HEK293 (cell line): ENCODE results near the gene SF3B4.
A peak's percentile ranks its signal among the peaks of the same experiment; 100 is the strongest.

ENCODE experiments used
- OVOL3 ChIP-seq: fragments of 450-650 bp; formaldehyde crosslinking; IDR thresholded peaks from 2 replicates; pipeline ENCODE4 v1.5.1; 2016; ENCODE audit warnings: missing biosample characterization, missing genetic modification characterization
- SP7 ChIP-seq: fragments of 450-650 bp; formaldehyde crosslinking; IDR thresholded peaks from 2 replicates; pipeline ENCODE4 v1.5.1; 2016; ENCODE audit warnings: missing biosample characterization, missing genetic modification characterization
- ZBTB8A ChIP-seq: fragments of 450-650 bp; formaldehyde crosslinking; IDR thresholded peaks from 2 replicates; pipeline ENCODE4 v1.5.1; 2016; ENCODE audit warnings: missing biosample characterization, missing genetic modification characterization
- ZFP37 ChIP-seq: fragments of 450-650 bp; formaldehyde crosslinking; IDR thresholded peaks from 2 replicates; pipeline ENCODE4 v1.5.1; 2016; ENCODE audit warnings: missing biosample characterization, missing genetic modification characterization
- ZNF114 ChIP-seq: fragments of 450-650 bp; formaldehyde crosslinking; IDR thresholded peaks from 2 replicates; pipeline ENCODE4 v1.5.0; 2017; ENCODE audit warnings: missing biosample characterization, missing genetic modification characterization
- ZNF138 ChIP-seq: fragments of 450-650 bp; formaldehyde crosslinking; IDR thresholded peaks from 2 replicates; pipeline ENCODE4 v1.5.1; 2016; ENCODE audit warnings: missing biosample characterization, missing genetic modification characterization, borderline replicate concordance
- ZNF239 ChIP-seq: fragments of 450-650 bp; formaldehyde crosslinking; IDR thresholded peaks from 2 replicates; pipeline ENCODE4 v1.5.1; 2016; ENCODE audit warnings: missing biosample characterization, missing genetic modification characterization
- ZNF311 ChIP-seq: fragments of 450-650 bp; formaldehyde crosslinking; IDR thresholded peaks from 2 replicates; pipeline ENCODE4 v1.5.1; 2017; ENCODE audit warnings: missing biosample characterization, missing genetic modification characterization, borderline replicate concordance
- ZNF423 ChIP-seq: fragments of 450-650 bp; formaldehyde crosslinking; IDR thresholded peaks from 2 replicates; pipeline ENCODE4 v1.5.1; 2016; ENCODE audit warnings: missing biosample characterization, missing genetic modification characterization
- ZNF501 ChIP-seq: fragments of 450-650 bp; formaldehyde crosslinking; IDR thresholded peaks from 2 replicates; pipeline ENCODE4 v1.5.1; 2016; ENCODE audit warnings: missing biosample characterization, missing genetic modification characterization
- ZNF544 ChIP-seq: fragments of 450-650 bp; formaldehyde crosslinking; IDR thresholded peaks from 2 replicates; pipeline ENCODE4 v1.5.0; 2017; ENCODE audit warnings: missing biosample characterization, missing genetic modification characterization
- ZNF585B ChIP-seq: fragments of 450-650 bp; formaldehyde crosslinking; IDR thresholded peaks from 2 replicates; pipeline ENCODE4 v1.5.1; 2016; ENCODE audit warnings: missing biosample characterization, missing genetic modification characterization
- ZSCAN23 ChIP-seq: fragments of 450-650 bp; formaldehyde crosslinking; IDR thresholded peaks from 2 replicates; pipeline ENCODE4 v1.5.1; 2016; ENCODE audit warnings: missing biosample characterization, missing genetic modification characterization
- ZSCAN30 ChIP-seq: fragments of 450-650 bp; IDR thresholded peaks from 2 replicates; pipeline ENCODE4 v1.5.1; 2018; ENCODE audit warnings: missing biosample characterization, mild to moderate bottlenecking, missing genetic modification characterization, moderate library complexity
- TF ChIP-seq, protein P1 (sequence below): fragments of 450-650 bp; formaldehyde crosslinking; IDR thresholded peaks from 2 replicates; pipeline ENCODE4 v1.5.1; 2016; ENCODE audit warnings: missing biosample characterization, missing genetic modification characterization
- TF ChIP-seq, protein P2 (sequence below): fragments of 450-650 bp; formaldehyde crosslinking; IDR thresholded peaks from 2 replicates; pipeline ENCODE4 v1.5.1; 2016; ENCODE audit warnings: missing biosample characterization, missing genetic modification characterization, borderline replicate concordance
- TF ChIP-seq, protein P3 (sequence below): fragments of 450-650 bp; formaldehyde crosslinking; IDR thresholded peaks from 2 replicates; pipeline ENCODE4 v1.5.1; 2016; ENCODE audit warnings: missing biosample characterization, missing genetic modification characterization
- TF ChIP-seq, protein P4 (sequence below): fragments of 450-650 bp; formaldehyde crosslinking; IDR thresholded peaks from 2 replicates; pipeline ENCODE4 v1.5.1; 2016; ENCODE audit warnings: missing biosample characterization, missing genetic modification characterization
- TF ChIP-seq, protein P5 (sequence below): fragments of 450-650 bp; formaldehyde crosslinking; IDR thresholded peaks from 2 replicates; pipeline ENCODE4 v1.5.1; 2016; ENCODE audit warnings: missing biosample characterization, missing genetic modification characterization
- TF ChIP-seq, protein P6 (sequence below): fragments of 450-650 bp; formaldehyde crosslinking; IDR thresholded peaks from 2 replicates; pipeline ENCODE4 v1.5.1; 2016; ENCODE audit warnings: missing biosample characterization, missing genetic modification characterization
- TF ChIP-seq, protein P7 (sequence below): fragments of 450-650 bp; formaldehyde crosslinking; IDR thresholded peaks from 2 replicates; pipeline ENCODE4 v1.5.1; 2016; ENCODE audit warnings: missing biosample characterization, missing genetic modification characterization

SF3B4 gene

DNA sequence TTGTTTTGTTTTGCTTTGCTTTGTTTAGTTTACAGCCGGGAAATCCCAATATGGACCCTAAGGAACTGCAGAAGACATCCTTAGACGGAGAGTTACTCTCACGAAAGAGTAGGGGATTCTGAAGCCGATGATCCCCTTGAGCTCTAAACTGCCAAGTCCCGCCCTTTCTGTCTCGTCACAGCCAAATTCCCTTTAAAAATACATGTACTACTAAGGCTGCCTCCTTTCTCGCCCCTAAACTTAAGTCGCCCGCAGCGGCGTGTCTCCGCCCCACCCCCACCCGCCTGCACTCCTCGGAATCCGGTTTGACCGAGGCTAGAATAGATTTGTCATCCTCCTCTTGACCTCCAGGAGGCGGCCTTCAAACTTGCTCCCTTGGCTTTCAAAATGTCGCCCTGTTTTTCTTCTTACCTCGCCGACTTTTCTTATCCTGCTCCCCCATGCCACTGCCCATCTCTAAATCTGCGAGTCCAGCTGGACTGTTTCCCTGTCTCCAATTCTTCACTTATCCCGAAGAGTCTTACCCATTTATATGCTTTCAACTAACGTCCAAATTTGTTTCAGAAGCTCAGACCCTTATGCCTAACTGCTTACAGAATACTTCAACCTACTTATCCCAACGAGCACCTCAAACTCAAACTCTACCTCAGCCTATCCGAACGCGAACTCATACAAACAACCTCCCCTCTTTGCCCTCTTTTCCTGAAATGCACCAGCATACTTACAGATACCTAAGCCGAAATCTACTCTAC lies 39.2 kb downstream of the SF3B4 start (continued):
- TF ChIP-seq ZNF138 (tag by site-specific recombination): no peak
- TF ChIP-seq, protein P1, sequence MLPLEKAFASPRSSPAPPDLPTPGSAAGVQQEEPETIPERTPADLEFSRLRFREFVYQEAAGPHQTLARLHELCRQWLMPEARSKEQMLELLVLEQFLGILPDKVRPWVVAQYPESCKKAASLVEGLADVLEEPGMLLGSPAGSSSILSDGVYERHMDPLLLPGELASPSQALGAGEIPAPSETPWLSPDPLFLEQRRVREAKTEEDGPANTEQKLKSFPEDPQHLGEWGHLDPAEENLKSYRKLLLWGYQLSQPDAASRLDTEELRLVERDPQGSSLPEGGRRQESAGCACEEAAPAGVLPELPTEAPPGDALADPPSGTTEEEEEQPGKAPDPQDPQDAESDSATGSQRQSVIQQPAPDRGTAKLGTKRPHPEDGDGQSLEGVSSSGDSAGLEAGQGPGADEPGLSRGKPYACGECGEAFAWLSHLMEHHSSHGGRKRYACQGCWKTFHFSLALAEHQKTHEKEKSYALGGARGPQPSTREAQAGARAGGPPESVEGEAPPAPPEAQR: no peak
- peak; percentile 66; the same call in 1 of the 2 replicates for TF ChIP-seq ZSCAN30 (tag by site-specific recombination)
- TF ChIP-seq, protein P2, sequence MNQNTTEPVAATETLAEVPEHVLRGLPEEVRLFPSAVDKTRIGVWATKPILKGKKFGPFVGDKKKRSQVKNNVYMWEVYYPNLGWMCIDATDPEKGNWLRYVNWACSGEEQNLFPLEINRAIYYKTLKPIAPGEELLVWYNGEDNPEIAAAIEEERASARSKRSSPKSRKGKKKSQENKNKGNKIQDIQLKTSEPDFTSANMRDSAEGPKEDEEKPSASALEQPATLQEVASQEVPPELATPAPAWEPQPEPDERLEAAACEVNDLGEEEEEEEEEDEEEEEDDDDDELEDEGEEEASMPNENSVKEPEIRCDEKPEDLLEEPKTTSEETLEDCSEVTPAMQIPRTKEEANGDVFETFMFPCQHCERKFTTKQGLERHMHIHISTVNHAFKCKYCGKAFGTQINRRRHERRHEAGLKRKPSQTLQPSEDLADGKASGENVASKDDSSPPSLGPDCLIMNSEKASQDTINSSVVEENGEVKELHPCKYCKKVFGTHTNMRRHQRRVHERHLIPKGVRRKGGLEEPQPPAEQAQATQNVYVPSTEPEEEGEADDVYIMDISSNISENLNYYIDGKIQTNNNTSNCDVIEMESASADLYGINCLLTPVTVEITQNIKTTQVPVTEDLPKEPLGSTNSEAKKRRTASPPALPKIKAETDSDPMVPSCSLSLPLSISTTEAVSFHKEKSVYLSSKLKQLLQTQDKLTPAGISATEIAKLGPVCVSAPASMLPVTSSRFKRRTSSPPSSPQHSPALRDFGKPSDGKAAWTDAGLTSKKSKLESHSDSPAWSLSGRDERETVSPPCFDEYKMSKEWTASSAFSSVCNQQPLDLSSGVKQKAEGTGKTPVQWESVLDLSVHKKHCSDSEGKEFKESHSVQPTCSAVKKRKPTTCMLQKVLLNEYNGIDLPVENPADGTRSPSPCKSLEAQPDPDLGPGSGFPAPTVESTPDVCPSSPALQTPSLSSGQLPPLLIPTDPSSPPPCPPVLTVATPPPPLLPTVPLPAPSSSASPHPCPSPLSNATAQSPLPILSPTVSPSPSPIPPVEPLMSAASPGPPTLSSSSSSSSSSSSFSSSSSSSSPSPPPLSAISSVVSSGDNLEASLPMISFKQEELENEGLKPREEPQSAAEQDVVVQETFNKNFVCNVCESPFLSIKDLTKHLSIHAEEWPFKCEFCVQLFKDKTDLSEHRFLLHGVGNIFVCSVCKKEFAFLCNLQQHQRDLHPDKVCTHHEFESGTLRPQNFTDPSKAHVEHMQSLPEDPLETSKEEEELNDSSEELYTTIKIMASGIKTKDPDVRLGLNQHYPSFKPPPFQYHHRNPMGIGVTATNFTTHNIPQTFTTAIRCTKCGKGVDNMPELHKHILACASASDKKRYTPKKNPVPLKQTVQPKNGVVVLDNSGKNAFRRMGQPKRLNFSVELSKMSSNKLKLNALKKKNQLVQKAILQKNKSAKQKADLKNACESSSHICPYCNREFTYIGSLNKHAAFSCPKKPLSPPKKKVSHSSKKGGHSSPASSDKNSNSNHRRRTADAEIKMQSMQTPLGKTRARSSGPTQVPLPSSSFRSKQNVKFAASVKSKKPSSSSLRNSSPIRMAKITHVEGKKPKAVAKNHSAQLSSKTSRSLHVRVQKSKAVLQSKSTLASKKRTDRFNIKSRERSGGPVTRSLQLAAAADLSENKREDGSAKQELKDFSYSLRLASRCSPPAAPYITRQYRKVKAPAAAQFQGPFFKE: no peak
- TF ChIP-seq, protein P3, sequence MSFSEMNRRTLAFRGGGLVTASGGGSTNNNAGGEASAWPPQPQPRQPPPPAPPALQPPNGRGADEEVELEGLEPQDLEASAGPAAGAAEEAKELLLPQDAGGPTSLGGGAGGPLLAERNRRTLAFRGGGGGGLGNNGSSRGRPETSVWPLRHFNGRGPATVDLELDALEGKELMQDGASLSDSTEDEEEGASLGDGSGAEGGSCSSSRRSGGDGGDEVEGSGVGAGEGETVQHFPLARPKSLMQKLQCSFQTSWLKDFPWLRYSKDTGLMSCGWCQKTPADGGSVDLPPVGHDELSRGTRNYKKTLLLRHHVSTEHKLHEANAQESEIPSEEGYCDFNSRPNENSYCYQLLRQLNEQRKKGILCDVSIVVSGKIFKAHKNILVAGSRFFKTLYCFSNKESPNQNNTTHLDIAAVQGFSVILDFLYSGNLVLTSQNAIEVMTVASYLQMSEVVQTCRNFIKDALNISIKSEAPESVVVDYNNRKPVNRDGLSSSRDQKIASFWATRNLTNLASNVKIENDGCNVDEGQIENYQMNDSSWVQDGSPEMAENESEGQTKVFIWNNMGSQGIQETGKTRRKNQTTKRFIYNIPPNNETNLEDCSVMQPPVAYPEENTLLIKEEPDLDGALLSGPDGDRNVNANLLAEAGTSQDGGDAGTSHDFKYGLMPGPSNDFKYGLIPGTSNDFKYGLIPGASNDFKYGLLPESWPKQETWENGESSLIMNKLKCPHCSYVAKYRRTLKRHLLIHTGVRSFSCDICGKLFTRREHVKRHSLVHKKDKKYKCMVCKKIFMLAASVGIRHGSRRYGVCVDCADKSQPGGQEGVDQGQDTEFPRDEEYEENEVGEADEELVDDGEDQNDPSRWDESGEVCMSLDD (tag by site-specific recombination): no peak; the same call in 1 of the 2 replicates
- TF ChIP-seq ZNF311 (tag by site-specific recombination): no peak
- TF ChIP-seq ZBTB8A (tag by site-specific recombination): 0 out of 2 replicates have a peak, but pooled peaks have one; percentile 26
- TF ChIP-seq, protein P4, sequence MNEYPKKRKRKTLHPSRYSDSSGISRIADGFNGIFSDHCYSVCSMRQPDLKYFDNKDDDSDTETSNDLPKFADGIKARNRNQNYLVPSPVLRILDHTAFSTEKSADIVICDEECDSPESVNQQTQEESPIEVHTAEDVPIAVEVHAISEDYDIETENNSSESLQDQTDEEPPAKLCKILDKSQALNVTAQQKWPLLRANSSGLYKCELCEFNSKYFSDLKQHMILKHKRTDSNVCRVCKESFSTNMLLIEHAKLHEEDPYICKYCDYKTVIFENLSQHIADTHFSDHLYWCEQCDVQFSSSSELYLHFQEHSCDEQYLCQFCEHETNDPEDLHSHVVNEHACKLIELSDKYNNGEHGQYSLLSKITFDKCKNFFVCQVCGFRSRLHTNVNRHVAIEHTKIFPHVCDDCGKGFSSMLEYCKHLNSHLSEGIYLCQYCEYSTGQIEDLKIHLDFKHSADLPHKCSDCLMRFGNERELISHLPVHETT (tag by site-specific recombination): 0 out of 2 replicates have a peak, but pooled peaks have one; percentile 60
- TF ChIP-seq OVOL3 (tag by site-specific recombination): no peak
- TF ChIP-seq ZNF114: no peak
- TF ChIP-seq, protein P5, sequence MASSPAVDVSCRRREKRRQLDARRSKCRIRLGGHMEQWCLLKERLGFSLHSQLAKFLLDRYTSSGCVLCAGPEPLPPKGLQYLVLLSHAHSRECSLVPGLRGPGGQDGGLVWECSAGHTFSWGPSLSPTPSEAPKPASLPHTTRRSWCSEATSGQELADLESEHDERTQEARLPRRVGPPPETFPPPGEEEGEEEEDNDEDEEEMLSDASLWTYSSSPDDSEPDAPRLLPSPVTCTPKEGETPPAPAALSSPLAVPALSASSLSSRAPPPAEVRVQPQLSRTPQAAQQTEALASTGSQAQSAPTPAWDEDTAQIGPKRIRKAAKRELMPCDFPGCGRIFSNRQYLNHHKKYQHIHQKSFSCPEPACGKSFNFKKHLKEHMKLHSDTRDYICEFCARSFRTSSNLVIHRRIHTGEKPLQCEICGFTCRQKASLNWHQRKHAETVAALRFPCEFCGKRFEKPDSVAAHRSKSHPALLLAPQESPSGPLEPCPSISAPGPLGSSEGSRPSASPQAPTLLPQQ (tag by site-specific recombination): 0 out of 2 replicates have a peak, but pooled peaks have one; percentile 60
- peak; percentile 65 for TF ChIP-seq SP7
- TF ChIP-seq, protein P6, sequence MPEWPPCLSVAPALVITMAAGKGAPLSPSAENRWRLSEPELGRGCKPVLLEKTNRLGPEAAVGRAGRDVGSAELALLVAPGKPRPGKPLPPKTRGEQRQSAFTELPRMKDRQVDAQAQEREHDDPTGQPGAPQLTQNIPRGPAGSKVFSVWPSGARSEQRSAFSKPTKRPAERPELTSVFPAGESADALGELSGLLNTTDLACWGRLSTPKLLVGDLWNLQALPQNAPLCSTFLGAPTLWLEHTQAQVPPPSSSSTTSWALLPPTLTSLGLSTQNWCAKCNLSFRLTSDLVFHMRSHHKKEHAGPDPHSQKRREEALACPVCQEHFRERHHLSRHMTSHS: no peak
- TF ChIP-seq ZNF423 (tag by site-specific recombination): no peak
- TF ChIP-seq ZSCAN23: 0 out of 2 replicates have a peak, but pooled peaks have one; percentile 15
- TF ChIP-seq ZNF239: no peak
- TF ChIP-seq ZNF544 (tag by site-specific recombination): no peak
- no peak for TF ChIP-seq ZNF585B
- TF ChIP-seq, protein P7, sequence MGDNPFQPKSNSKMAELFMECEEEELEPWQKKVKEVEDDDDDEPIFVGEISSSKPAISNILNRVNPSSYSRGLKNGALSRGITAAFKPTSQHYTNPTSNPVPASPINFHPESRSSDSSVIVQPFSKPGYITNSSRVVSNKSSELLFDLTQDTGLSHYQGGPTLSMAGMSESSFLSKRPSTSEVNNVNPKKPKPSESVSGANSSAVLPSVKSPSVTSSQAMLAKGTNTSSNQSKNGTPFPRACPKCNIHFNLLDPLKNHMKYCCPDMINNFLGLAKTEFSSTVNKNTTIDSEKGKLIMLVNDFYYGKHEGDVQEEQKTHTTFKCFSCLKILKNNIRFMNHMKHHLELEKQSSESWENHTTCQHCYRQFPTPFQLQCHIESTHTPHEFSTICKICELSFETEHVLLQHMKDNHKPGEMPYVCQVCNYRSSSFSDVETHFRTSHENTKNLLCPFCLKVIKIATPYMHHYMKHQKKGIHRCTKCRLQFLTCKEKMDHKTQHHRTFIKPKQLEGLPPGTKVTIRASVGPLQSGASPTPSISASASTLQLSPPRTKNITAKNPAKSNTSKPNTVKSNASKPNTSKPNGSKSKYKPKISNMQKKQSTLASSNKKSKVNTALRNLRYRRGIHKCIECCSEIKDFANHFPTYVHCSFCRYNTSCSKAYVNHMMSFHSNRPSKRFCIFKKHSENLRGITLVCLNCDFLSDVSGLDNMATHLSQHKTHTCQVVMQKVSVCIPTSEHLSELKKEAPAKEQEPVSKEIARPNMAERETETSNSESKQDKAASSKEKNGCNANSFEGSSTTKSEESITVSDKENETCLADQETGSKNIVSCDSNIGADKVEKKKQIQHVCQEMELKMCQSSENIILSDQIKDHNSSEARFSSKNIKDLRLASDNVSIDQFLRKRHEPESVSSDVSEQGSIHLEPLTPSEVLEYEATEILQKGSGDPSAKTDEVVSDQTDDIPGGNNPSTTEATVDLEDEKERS (tag by site-specific recombination): no peak
- TF ChIP-seq ZNF501 (tag by site-specific recombination): no peak; the same call in none of the 2 replicates
- TF ChIP-seq ZFP37: peak; percentile 81; the same call in 1 of the 2 replicates
